Measurements from ENCODE around the gene UST. TPM values are rescaled to one million over a fixed set of nuclear protein-coding genes. Genes with fewer than 3 reads are reported as not detected.

The UST gene
- total RNA-seq, 1 donor from 2014 or later = 5.2 TPM

GRCh38 chr6:148965287-148965686 is 218.5 kb downstream of the UST start:
- Histone ChIP-seq H3K36me3 (ENCODE audit: control insufficient read depth, insufficient read depth, low read length) (no peaks in the 10 kb centered on the region), H3K27me3 (ENCODE audit: control insufficient read depth, insufficient read depth, low read length) (no peaks in the 10 kb centered on the region), H3K4me3 (ENCODE audit: low read depth, low read length) (no peak overlapping the region)
- no peak for DNase-seq (ENCODE audit: low read depth)
- no peak for TF ChIP-seq CTCF (IDR thresholded peaks at IDR 0.05; ENCODE audit: insufficient read depth, low read length, poor library complexity, severe bottlenecking)

- no peak for TF ChIP-seq CTCF (IDR thresholded peaks at IDR 0.05; ENCODE audit: insufficient read depth, low read length, poor library complexity, severe bottlenecking)
- no peak for DNase-seq (ENCODE audit: low read depth)
- no peaks in the 10 kb centered on the region for H3K27me3 ChIP-seq (ENCODE audit: control insufficient read depth, insufficient read depth, low read length)
- no peaks in the 10 kb centered on the region for H3K36me3 ChIP-seq (ENCODE audit: control insufficient read depth, insufficient read depth, low read length)
- no peak overlapping the region for H3K4me3 ChIP-seq (ENCODE audit: low read depth, low read length)
Observed at GRCh38 chr6:148967011-148967520, 220.2 kb downstream of the UST start.

GRCh38 chr6:148967541-148967956 is 220.7 kb downstream of the UST start:
- no peak for TF ChIP-seq CTCF (IDR thresholded peaks at IDR 0.05; ENCODE audit: insufficient read depth, low read length, poor library complexity, severe bottlenecking)
- Histone ChIP-seq H3K36me3 (ENCODE audit: control insufficient read depth, insufficient read depth, low read length) (no peaks in the 10 kb centered on the region), H3K4me3 (ENCODE audit: low read depth, low read length) (no peak overlapping the region), H3K27me3 (ENCODE audit: control insufficient read depth, insufficient read depth, low read length) (peaks cover 3% of the 10 kb centered on the region)
- DNase-seq (ENCODE audit: low read depth) = no peak

- Histone ChIP-seq H3K27me3 (ENCODE audit: control insufficient read depth, insufficient read depth, low read length) (peaks cover 3% of the 10 kb centered on the region), H3K4me3 (ENCODE audit: low read depth, low read length) (no peak overlapping the region), H3K36me3 (ENCODE audit: control insufficient read depth, insufficient read depth, low read length) (no peaks in the 10 kb centered on the region)
- no peak for DNase-seq (ENCODE audit: low read depth)
- TF ChIP-seq CTCF (IDR thresholded peaks at IDR 0.05; ENCODE audit: insufficient read depth, low read length, poor library complexity, severe bottlenecking) = no peak
Observed at GRCh38 chr6:148968771-148969602, 222.2 kb downstream of the UST start.

GRCh38 chr6:148969603-148970061 is 222.8 kb downstream of the UST start:
- no peaks in the 10 kb centered on the region for H3K36me3 ChIP-seq (ENCODE audit: control insufficient read depth, insufficient read depth, low read length)
- no peak overlapping the region for H3K4me3 ChIP-seq (ENCODE audit: low read depth, low read length)
- no peak for TF ChIP-seq CTCF (IDR thresholded peaks at IDR 0.05; ENCODE audit: insufficient read depth, low read length, poor library complexity, severe bottlenecking)
- DNase-seq (ENCODE audit: low read depth) = no peak
- H3K27me3 ChIP-seq (ENCODE audit: control insufficient read depth, insufficient read depth, low read length) = peaks cover 3% of the 10 kb centered on the region
